Sigmoid colon (tissue), 7 donors: ENCODE data around the gene ATP6V1F. TPM values are rescaled to one million over a fixed set of nuclear protein-coding genes. Genes with fewer than 3 reads are reported as not detected.

Experiments
- DNase-seq: peaks from one replicate; pipeline ENCODE4 v3.0.0-alpha.2; 2019
- H3K27ac ChIP-seq, 4 donors: fragments of 200-600 bp; sonication (generic); one replicate each; pipeline ENCODE4 v1.5.1; 2016 to 2019; ENCODE audit warnings: mild to moderate bottlenecking in 1 of 4
- H3K27me3 ChIP-seq, 3 donors: fragments of 200-600 bp; sonication (generic); one replicate each; pipeline ENCODE4 v1.5.1; 2019; ENCODE audit warnings: mild to moderate bottlenecking in 1 of 3
- H3K36me3 ChIP-seq, 4 donors: fragments of 200-600 bp; sonication (generic); one replicate each; pipeline ENCODE4 v1.5.1; 2016 to 2019
- H3K4me1 ChIP-seq, 4 donors: fragments of 200-600 bp; sonication (generic); one replicate each; pipeline ENCODE4 v1.5.1; 2017 to 2019
- H3K4me3 ChIP-seq, 4 donors: fragments of 200-600 bp; sonication (generic); one replicate each; pipeline ENCODE4 v1.5.1; 2017 to 2019; ENCODE audit warnings: mild to moderate bottlenecking in 2 of 4, moderate library complexity in 1 of 4
- H3K9me3 ChIP-seq, 4 donors: fragments of 200-600 bp in 3 of 4; sonication (generic) in 3 of 4; one replicate each; pipeline versions ENCODE4 v1.5.1 to v1.6.1; 2013 to 2019
- EP300 ChIP-seq, 4 donors: sonication (generic); formaldehyde crosslinking; IDR thresholded peaks; one replicate each; pipeline ENCODE4 v1.6.1; 2017; ENCODE audit warnings: antibody characterized with exemption in 4 of 4
- POLR2A ChIP-seq, 2 donors: fragments of 450-650 bp; IDR thresholded peaks; one replicate each; pipeline ENCODE4 v1.6.1; 2016; ENCODE audit warnings: antibody characterized with exemption in 2 of 2, mild to moderate bottlenecking in 2 of 2, moderate library complexity in 2 of 2
- POLR2AphosphoS5 ChIP-seq, 4 donors: sonication (generic); formaldehyde crosslinking; IDR thresholded peaks; one replicate each; pipeline ENCODE4 v1.6.1; 2017; ENCODE audit warnings: antibody characterized with exemption in 4 of 4
- WGBS, 2 donors: extraction: QIAGEN DNeasy Blood & Tissue Kit; methylation state at CpG; one replicate each; pipeline ENCODE4 v1.1.7; 2013; 5-methylcytosine and 5-hydroxymethylcytosine counted together
- intact Hi-C: fragments of 100-400 bp; cut with DNase I; formaldehyde crosslinking; loops from one replicate; pipeline ENCODE4 v1.15.1; 2023
- polyA plus RNA-seq, 3 donors: library from polyadenylated mRNA; stranded (reverse); fragments of 200-250 nt; gene quantifications; one replicate each; pipeline ENCODE4 v1.2.3, GENCODE V29; 2013
- total RNA-seq, 4 donors: library from RNA; depleted of rRNA; stranded (reverse); fragments of >200 nt; gene quantifications; one replicate each; pipeline ENCODE4 v1.1.0, GENCODE V29; 2016
- TF ChIP-seq, protein P1 (sequence below), 4 experiments: fragments of 450-650 bp in 3 of 4; fragments of 200-600 bp in 1 of 4; IDR thresholded peaks; one replicate each; pipeline ENCODE4 v1.5.1; 2016 to 2019; ENCODE audit warnings: antibody characterized with exemption in 4 of 4, mild to moderate bottlenecking in 3 of 4, moderate library complexity in 2 of 4
- donor health status: healthy with polysubstance abuse.
- donor health status: Bipolar disorder and iron deficiency.
- donor health status: healthy.

Gene ATP6V1F
- total and polyA plus RNA-seq, 7 donors = 96.7 to 214 (median 138) TPM

DNA sequence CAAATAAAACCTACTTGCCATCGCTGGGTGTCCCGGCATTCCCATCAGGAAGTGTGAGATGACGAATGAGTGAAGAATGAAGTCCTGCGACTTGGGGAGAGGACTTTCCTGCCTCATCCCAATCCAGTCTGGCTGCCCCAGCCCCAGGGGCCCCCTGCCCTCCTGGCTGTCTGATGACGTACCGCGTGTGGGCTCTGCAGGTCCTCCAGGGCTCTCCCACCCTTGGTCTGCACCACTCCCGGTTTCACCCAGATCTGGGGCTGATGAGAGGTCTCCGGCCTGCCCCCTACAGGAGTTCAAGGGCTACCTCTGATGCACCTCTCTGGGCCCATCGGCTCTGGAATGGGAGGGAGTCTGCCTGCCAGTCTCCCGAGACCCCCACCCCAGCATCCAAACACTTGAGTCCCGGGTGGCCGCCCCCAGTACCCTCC is 9.8 kb downstream of the ATP6V1F start:
- no peak for DNase-seq
- no peaks in the 10 kb centered on the region for H3K27me3 ChIP-seq
- 84 to 85% methylated on average over 13 of the region's 13 CpGs for WGBS, 2 donors
- H3K9me3 ChIP-seq = no peaks in the 10 kb centered on the region
- peaks cover 0 to 22% (median 20%) of the 10 kb centered on the region in 4 donors for H3K4me1 ChIP-seq
- H3K36me3 ChIP-seq = no peaks in the 10 kb centered on the region
- intact Hi-C loops = no loop called here
- H3K27ac ChIP-seq = no peak overlapping the region
- TF ChIP-seq EP300 (IDR thresholded peaks at IDR 0.05) = no peak
- TF ChIP-seq, protein P1, sequence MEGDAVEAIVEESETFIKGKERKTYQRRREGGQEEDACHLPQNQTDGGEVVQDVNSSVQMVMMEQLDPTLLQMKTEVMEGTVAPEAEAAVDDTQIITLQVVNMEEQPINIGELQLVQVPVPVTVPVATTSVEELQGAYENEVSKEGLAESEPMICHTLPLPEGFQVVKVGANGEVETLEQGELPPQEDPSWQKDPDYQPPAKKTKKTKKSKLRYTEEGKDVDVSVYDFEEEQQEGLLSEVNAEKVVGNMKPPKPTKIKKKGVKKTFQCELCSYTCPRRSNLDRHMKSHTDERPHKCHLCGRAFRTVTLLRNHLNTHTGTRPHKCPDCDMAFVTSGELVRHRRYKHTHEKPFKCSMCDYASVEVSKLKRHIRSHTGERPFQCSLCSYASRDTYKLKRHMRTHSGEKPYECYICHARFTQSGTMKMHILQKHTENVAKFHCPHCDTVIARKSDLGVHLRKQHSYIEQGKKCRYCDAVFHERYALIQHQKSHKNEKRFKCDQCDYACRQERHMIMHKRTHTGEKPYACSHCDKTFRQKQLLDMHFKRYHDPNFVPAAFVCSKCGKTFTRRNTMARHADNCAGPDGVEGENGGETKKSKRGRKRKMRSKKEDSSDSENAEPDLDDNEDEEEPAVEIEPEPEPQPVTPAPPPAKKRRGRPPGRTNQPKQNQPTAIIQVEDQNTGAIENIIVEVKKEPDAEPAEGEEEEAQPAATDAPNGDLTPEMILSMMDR (IDR thresholded peaks at IDR 0.05) = no peak
- no peak for TF ChIP-seq POLR2AphosphoS5 (IDR thresholded peaks at IDR 0.05)
- TF ChIP-seq POLR2A (IDR thresholded peaks at IDR 0.05) = no peak
- no peak overlapping the region for H3K4me3 ChIP-seq

DNA sequence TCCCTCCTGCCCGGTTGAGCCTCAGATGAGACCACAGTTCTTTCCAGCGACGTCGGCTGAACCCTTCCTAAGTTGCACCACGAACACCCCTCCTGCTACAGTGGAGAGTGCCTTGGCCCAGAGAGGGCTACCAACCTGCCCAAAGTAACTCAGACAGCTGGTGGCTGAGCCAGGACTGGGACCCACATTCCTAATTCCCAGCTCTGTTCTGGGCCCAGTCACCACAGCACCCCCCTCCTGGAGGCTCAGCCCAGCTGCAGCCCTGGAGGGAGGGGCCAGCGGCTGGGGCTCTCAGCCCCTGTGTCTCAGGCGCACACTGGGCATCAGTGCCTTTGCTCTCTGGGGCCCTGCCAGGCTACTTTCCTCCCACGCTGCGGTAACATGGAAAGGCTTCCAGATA is 10.6 kb downstream of the ATP6V1F start:
- no peak for TF ChIP-seq EP300 (IDR thresholded peaks at IDR 0.05)
- TF ChIP-seq, protein P1 (IDR thresholded peaks at IDR 0.05) = no peak
- no peak for TF ChIP-seq POLR2A (IDR thresholded peaks at IDR 0.05)
- TF ChIP-seq POLR2AphosphoS5 (IDR thresholded peaks at IDR 0.05) = no peak
- intact Hi-C loops = no loop called here
- DNase-seq = no peak

DNA sequence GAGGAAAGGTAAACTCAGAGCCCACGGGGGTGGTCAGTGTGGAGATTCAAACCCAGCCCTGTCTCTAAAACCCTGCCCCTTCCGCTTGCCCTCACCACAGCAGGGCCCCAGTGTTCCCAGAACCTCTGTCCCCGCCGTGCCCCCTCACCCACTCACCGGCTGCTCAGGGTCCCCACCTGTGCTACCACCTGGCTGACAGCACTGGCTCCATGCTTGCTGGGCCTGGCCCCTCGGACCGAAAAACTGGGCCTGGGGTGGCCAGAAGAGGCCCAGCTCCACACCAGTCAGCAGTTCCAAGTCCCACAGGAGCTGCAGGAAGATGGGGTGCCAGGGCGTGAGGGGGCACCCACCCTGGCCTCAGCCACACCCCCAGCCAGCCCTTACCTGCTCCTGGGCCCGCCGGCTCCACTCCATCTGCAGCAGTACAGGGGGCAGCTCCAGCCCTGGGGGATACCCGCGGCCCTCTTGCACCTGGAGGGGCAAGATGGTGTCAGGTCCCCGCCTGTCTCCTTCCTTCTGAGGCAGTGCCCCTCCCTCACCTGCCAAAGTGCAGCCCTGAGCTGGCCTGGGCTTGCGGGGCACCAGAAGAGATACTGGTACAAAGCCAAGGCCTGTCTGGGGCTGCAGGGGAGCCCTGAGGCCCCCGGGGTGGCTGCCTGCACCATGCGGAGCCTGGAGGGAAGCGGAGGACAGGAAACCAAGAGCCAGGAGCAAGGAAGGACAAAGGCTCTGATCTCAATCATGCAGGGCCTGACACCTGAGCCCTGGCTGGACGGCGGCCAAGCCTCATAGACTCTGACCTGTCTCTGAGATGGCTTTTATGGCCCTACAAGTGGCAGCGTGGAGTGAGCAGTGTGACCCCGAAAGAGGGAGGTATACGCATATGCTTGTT is 11.7 kb downstream of the ATP6V1F start:
- H3K9me3 ChIP-seq = no peaks in the 10 kb centered on the region
- intact Hi-C loops = no loop called here
- H3K4me1 ChIP-seq = peaks cover 0 to 11% (median 9%) of the 10 kb centered on the region in 4 donors
- no peak for TF ChIP-seq POLR2AphosphoS5 (IDR thresholded peaks at IDR 0.05)
- no peak overlapping the region for H3K27ac ChIP-seq
- H3K4me3 ChIP-seq = no peak overlapping the region
- WGBS, 2 donors = 26 to 70% methylated on average over 22 of the region's 22 CpGs
- no peaks in the 10 kb centered on the region for H3K27me3 ChIP-seq
- no peaks in the 10 kb centered on the region for H3K36me3 ChIP-seq
- no peak for DNase-seq

More for the DNA sequence above, 10.6 kb downstream of the ATP6V1F start:
- Histone ChIP-seq H3K27me3 (no peaks in the 10 kb centered on the region), H3K9me3 (no peaks in the 10 kb centered on the region), H3K36me3 (no peaks in the 10 kb centered on the region), H3K27ac (no peak overlapping the region), H3K4me1 (peaks cover 0 to 22% (median 20%) of the 10 kb centered on the region in 4 donors), H3K4me3 (no peak overlapping the region)
- WGBS, 2 donors = 67 to 86% methylated on average over 9 of the region's 9 CpGs

DNA sequence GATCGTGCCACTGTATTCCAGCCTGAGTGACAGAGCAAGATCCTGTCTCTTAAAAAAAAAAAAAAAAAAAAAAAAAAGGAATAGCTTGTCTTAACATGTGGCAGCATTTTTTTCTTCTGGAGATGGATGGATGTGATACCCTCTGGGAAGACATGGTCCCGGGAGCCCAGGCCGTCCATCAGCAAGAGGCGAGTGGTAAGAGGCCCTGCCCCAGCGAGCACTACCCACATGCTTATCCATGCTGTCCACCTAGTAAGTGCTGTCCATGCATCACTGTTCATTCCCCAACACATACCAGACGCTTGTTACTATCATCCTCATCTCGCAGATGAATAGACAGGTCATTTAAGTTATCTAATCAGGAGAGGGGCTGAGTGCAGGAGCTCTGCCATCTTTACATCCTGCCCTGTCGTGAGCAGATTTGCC is 12.9 kb downstream of the ATP6V1F start:
- Histone ChIP-seq H3K36me3 (no peaks in the 10 kb centered on the region), H3K4me1 (peaks cover 0 to 9% (median 3%) of the 10 kb centered on the region in 4 donors), H3K4me3 (no peak overlapping the region), H3K9me3 (no peaks in the 10 kb centered on the region), H3K27ac (no peak overlapping the region), H3K27me3 (no peaks in the 10 kb centered on the region)
- peak; percentile 52 for DNase-seq
- 86 to 88% methylated on average over 8 of the region's 8 CpGs for WGBS, 2 donors
- TF ChIP-seq POLR2A (IDR thresholded peaks at IDR 0.05) (no peak), EP300 (IDR thresholded peaks at IDR 0.05) (no peak), POLR2AphosphoS5 (IDR thresholded peaks at IDR 0.05) (no peak)
- TF ChIP-seq, protein P1 (IDR thresholded peaks at IDR 0.05) = no peak
- intact Hi-C loops = no loop called here

DNA sequence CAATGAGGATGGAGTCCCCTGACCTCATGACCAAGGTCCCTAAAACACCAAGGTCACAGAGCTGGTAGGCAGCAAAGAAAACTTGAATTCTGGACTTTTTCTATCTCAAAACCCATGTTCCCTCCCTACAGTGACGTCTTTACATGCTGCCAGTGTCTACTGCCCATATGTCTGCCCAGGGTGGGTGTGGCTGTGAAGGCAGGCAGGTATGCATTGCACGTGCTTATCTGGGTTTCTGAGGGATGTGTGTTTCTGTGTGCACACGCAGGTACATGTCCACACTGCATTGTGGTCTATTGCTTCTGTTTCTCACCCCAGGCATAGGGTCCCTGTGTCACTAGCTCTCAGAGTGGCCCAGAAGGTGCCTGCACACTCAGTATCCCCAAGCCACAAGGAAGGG is 13.5 kb downstream of the ATP6V1F start:
- H3K4me1 ChIP-seq = peaks cover 0 to 9% (median 3%) of the 10 kb centered on the region in 4 donors
- TF ChIP-seq, protein P1 (IDR thresholded peaks at IDR 0.05) = no peak
- no peak for TF ChIP-seq POLR2AphosphoS5 (IDR thresholded peaks at IDR 0.05)
- TF ChIP-seq EP300 (IDR thresholded peaks at IDR 0.05) = no peak
- intact Hi-C loops = no loop called here
- H3K36me3 ChIP-seq = no peaks in the 10 kb centered on the region
- no peak overlapping the region for H3K4me3 ChIP-seq
- H3K9me3 ChIP-seq = no peaks in the 10 kb centered on the region
- no peak overlapping the region for H3K27ac ChIP-seq
- 15 to 58% methylated on average over 3 of the region's 3 CpGs for WGBS, 2 donors
- no peaks in the 10 kb centered on the region for H3K27me3 ChIP-seq
- peak; percentile 6 for DNase-seq
